ENCODE measurements around the gene MEGF8. TPM values are rescaled to one million over a fixed set of nuclear protein-coding genes. Genes with fewer than 3 reads are reported as not detected.

The MEGF8 gene
- total RNA-seq, 1 experiment from 2014 or later: 4.9 TPM

DNA sequence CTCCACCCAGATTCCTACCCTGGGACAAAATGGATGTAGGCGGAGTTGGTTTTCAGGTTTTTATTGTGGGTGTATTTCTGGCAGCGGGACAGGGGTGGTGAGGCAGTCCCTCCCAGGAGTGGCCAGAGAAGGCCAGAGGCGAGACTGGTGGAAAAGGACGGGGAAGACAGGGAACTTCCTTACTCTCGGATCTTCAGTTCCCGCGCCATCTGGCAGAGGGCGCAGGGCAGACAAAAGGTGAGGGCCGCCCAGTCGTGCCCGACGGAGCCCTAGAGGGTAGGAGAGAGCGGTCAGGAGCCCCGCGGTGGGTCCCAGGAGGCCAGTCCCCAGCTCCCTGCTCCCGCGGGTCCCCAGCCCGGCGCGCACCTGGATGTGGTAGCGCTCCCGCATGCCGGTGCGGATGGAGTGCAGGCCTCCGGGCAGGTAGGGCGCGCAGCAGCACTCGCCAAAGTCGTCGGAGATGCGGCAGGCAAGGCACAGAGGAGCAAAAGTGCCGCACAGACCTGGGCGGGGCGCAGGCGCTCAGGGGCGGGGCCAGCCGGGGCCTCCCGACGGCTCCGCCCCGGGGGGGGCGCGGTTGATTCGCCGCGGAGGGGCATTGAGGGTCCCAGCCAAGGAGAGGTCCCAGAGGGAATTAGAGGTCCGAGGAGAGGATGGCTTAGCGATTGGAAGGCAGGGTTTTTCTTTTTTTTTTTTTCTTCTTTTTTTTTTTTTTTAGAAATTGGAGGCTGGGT is 61.7 kb downstream of the MEGF8 start:
- peak; percentile 74 for DNase-seq (ENCODE audit: low spot score)

DNA sequence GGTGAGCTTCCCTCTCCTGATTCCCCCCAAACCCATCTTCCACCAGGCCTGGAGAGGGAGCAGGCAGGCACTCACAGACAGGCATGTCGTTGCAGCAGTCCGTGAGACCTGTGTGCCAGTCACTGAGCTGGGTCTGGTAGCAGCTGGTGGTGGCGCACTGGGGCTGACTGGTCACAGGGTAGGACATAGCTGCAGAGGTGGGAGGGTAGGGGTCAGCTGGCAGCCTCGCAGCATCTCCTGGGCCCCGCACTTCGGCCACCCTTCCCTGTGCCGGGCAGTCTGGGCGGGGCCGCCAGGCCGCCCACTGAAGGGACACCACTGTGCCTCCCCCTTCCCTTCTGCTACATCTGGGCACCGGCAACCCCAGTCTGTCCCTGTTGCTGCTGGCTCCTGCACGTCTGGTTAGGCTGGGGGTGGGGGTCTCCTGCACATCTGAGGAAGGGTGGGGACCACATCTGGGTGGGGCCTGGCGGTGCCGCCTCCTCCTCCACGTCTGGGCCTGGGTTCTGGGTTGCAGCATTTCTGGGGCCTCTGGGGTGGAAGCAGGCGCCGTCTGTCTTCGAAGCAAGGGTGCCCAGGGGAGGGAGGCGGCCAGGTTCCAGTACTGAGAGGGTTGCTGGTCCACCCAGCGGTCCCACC is 63.5 kb downstream of the MEGF8 start:
- no peak for DNase-seq (ENCODE audit: low spot score)

DNA sequence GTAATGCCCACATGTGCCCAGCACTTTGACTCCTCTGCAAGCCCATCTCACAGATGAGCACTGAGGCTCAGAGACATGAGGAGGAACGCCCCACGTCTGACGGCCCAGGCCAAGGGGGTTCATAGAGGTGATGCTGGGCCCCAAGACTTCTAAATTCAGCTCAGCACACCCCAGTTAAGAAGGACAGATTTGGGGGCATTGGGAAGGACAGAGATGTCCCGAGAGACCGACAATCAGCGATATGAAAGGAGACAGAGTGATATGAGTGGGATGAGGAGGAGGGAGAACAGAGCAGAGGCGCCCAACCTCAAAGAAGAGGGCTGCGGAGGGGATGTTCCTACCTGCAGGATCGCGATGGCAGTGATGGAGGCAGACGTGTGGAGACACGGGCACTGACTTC is 64.5 kb downstream of the MEGF8 start, which contains the start of gene CNFN:
Gene CNFN (minus strand): TSS at position 399 of the 400 bp plus-strand sequence. CDS start 1,260 bp downstream, outside the sequence.
- no peak for DNase-seq (ENCODE audit: low spot score)

DNA sequence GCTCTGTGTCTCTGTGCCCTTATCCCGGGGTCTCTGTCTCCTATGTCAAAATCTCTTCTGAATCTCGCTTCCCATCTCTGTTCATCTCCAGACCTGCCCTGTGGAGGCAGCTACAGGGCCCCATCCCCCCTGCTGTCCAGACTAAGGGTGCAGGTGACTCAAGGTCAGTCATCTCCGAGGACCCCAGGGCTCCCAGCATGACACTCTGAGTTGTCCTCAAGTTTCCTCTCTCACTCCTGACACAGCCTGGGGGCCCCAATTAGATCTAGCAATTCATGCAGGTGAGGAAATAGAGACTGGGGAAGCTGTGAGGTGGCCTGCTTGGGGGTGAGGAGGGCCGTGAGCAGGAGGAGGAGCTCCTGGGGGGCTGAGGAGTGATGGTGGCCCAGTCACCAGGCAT is 66.7 kb downstream of the MEGF8 start:
- DNase-seq (ENCODE audit: low spot score): no peak

DNA sequence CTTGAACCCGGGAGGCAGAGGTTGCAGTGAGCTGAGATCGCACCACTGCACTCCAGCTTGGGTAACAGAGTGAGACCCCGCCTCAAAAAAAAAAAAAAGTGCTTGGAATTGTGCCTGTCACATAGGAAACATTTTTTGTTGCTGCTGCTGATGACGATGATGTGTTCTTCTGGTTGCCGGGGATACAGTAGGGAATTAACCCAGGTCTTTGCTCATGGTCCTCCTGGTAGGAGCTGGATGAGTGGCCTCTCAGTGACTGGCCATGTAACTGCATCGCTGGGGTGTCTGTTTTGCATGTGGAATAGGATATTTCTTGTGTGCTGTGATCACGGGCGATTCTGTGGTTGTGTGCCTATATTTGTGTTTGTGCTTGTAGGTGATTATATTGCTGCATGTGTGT is 69.3 kb downstream of the MEGF8 start:
- no peak for DNase-seq (ENCODE audit: low spot score)

GRCh38 chr19:42396381-42397262 is 71.2 kb downstream of the MEGF8 start:
- peak; percentile 98 for DNase-seq (ENCODE audit: low spot score)

DNA sequence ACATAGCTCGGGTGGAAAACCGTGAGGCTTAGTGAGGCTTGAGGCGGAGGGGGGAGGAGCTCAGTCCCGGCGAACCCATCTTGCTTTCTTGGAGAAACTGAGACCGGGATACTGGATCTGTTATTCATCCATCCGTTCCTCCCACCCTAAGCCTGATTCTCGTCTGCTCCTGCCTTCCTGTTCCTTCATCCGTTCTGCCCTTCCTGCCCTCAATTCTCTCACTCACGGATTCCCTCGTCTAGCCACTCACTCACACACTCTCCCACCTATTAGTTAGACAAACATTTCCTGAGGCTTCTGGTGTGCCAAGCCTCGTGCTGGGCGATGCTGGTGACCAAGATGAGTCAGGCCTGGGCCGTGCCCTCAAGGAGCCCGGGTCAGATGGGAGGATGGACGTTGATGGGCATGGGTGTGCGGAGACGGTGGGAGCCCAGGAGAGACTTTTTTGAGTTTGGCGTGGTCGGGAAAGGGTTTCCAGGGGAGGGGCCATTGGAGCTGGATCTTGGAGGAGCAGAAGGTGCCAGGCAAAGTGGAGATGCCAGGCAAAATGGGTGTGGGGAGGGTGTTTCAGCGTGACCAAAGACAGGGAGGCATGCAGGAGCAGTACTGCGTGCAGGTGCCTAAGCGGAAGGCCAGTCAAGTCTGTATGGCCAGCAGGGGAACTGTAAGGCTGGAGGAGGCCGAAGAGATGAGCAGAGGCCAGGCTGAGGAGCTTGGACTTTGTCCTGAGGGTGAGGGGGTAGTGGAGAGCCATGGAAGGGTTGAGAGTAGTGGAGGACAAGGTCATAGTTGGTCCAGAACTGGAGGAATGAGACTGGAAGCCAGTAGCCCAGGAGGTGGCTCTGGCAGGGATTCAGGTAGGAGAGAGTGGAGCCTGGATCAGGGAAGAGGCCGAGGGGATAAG is 72.1 kb downstream of the MEGF8 start:
- no peak for DNase-seq (ENCODE audit: low spot score)

DNA sequence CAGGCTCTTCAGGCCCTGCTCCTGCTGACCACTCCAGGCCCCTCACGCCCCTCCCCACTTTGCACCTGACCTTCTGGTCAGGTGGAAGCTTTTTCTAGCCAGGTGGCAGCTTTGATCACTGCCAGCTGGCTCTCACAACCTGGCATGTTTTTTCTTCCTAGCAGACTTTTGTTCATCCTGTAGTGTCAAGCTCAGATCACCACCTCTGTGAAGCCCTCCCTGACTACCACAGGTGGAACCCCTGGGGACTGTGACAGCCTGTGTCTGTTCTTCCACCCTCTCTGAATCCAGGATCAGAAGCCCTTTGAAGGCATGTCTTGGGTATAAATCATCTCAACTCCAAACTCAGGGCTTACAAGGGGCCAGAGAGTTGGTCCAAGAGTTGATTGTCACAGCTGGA is 75.0 kb downstream of the MEGF8 start:
- no peak for DNase-seq (ENCODE audit: low spot score)

DNA sequence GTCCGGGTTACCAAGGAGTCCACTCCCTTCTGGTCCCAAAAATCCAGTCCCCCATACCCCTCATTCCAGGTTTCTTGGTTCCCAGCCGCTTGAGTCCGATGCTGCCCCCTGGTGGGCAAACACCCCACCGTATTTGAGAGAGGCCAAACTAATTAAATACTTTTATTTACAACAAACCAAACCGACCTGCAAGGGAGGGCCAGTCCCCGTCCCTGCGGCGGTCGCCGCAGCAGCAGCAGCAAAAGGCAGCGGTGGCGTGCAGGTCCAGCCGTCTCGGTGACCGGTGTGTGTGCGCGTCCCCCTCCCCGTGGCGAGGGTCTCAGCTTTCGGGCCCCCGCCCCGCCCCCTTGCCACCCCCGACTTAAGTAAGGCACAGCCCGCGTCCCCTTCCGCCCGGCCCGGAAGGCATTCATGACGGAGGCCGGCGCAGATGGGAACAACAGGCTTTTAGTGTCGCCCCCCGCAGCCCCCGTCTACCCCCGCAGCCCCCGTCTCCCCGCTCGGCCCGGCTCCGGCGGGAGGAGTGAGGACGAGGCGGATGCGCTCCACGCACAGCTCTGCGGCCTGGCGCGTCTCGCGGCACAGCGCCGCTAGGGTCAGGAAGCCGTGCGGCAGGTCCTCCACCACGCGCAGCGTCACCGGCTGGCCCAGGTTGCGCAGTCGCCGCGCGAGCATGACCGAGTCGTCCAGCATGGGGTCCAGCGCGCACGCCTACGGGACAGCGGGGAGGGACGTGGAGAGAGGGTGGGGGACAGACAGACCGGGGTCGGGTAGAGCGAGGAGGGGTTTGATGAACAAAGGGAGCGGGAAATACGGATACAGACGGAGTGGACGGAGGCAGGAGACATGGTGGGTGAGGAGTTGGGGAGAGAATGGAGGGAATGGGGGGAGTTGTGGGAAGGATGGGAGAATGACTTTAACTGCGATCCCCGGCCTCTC is 76.2 kb downstream of the MEGF8 start:
- peak; percentile 59 for DNase-seq (ENCODE audit: low spot score)

- DNase-seq (ENCODE audit: low spot score): no peak
Observed at GRCh38 chr19:42402376-42403116, 77.1 kb downstream of the MEGF8 start.

DNA sequence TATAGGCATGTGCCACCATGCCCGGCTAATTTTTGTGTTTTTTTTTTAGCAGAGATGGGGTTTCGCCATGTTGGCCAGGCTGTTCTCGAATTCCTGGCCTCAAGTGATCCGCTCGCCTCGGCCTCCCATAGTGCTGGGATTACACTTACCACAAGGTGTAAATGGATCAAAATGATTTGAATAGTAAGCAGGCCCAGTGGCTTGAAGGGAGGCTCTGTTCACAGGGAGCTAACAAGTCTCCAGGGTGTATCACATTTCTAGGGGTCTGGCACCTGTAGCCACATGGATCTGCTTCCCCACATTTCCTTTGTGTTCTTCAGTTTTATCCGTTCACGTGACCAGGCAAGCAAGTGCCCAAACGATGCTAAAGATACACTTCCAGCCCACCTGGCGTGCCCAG is 78.2 kb downstream of the MEGF8 start:
- no peak for DNase-seq (ENCODE audit: low spot score)

DNA sequence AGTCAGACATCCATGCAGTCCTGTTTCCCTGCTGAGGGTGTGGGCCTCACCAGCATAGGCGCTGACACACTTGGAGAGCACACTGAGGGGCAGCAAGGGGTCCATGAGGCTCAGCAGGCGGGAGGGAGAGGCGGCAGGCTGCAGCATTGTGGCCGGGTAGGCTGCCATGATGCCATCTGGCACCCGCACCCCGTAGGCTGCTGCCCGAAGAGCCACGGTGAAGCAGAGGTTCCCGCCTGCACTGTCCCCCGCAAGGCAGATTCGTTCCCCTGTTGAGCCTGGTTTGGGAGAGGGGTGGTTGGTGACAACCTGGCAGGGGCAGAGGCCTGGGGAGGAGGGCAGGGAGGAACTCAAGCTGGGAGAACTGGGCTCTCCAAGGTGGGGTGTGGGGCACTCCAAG is 80.7 kb downstream of the MEGF8 start:
- no peak for DNase-seq (ENCODE audit: low spot score)

DNA sequence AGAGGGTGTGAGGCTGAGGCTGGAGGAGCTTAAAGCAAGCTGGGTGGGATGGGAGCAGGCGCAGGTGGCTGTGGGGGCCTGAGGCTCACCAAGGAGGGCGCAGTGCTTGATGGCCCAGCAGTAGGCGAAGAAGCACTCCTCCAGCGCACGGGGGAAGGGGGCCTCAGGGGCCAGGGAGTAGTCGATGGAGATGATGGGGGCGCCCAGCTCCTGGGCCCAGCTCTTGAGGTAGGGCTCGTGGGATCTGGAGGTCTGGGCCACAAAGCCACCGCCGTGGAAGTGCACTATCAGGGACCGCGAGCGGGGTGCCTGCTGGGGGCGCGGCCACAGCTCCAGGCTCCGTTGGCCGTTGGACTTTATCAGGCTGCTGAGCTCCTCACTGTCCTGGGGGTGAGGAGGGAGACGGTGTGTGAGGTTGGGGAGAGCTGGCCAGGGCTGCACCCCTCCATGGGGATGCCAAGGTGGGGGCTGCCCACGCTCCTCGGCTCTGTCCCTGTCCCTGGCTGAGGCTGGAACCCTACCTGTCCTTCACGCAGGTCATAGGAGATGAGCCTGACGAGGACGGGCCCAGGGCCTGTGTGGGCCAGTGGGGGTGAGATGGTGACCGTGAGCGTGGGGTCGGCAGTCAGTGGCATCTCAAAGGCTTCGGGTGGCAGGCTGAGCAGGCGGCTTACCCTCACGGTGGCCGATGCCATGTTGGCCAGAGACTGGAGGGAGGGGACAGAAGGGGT is 81.8 kb downstream of the MEGF8 start:
- DNase-seq (ENCODE audit: low spot score): no peak

DNA sequence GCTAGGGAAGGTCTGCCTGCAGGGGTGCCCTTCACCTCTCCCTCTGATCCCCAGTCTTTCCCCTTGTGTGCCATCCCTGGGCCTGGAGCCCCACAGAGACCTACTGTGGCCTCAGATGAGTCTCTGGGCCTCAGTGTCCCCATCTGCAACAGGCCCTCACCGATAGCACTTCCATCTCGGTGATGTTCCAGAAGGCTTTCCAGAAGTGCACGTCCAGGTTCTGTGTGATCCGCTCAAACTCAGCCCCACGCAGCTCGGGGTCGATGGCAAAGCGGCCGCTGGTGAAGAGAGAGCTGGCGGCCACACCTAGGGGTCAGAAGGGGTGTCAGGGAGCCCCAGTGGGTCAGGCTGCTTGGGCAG is 82.4 kb downstream of the MEGF8 start:
- DNase-seq (ENCODE audit: low spot score): no peak

DNA sequence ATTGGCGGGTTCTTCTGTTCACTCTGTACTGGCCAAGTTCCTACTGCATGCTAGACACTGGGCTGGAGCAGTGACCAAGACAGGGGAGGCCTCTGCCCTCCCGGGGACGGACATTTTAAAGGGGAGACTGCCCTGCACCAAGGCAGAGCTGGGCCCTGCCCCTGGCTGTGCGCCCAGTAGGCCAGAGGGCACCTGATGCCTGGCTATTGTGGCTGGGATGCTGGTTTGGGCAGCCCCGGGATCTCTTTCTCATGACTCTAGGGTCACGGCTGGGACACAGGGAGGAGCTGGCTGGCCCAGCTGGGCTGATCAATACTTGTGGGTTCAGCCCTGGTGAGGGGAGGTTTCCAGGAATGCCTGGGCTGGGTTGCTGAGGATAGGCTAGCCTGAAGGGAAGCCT is 84.0 kb downstream of the MEGF8 start:
- no peak for DNase-seq (ENCODE audit: low spot score)

GRCh38 chr19:42410371-42410770 is 84.9 kb downstream of the MEGF8 start:
- no peak for DNase-seq (ENCODE audit: low spot score)

GRCh38 chr19:42411581-42412178 is 86.2 kb downstream of the MEGF8 start:
- DNase-seq (ENCODE audit: low spot score): no peak

DNA sequence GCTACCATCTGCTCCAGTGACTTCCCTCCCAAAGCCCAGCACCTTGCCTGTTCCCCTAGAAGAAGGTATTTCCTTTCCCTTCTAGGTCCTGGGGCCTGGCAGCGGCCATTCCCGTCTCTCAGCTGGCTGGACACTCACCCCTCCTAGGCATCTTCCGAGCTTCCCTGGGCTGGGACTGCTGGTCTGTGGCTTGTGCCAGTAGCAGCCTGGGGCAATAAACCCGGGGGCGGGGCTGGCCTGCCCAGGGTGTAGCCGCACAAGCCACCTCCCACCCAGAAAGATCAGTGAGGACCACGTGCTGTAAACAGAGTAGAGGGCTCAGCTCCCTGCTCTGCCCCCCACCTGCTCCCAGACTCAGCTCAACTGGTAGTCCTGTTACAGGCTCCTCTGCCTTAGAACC is 86.8 kb downstream of the MEGF8 start:
- no peak for DNase-seq (ENCODE audit: low spot score)

GRCh38 chr19:42412661-42413076 is 87.2 kb downstream of the MEGF8 start:
- DNase-seq (ENCODE audit: low spot score): no peak

Data from H4 (cell line).